ENCODE data around the gene SHLD2.
A peak's percentile ranks its signal among the peaks of the same experiment; 100 is the strongest.
"Not testable (repeated sequence)": the region's sequence is repeated elsewhere in the genome, so short reads cannot be mapped to it uniquely, and the experiment has no call there.

SHLD2 gene

DNA sequence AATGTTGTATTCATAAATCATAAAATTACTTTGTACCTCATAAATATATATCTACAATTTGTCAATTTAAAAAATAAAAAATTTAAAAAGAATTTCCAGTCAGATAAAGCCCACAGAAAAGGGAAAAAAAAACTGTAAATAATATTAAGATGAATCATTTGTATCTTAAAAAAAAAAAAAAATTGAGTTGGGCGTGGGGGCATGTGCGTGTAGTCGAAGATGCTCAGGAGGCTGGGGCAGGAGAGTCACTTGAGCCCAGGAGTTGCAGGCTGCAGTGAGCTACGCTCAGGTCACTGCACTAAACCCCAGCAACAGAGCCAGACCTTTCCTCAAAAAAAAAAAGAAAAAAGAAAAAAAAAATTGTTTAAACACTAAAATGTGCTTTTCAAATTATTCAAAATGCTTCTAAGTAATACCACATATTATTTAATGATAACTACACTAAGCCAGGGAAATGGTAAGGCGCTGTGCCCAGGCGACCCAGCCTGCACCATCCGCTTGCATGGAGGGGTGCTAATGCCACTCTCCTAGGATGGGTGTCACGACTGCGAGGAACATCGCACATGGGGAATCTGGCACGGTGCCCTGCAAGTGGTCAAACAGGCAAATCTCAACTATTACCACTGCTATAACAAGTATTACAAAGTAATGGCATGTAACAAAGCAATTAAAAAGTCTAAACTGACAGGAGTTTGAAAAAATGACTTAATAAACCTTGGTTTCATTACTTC is 15.7 kb upstream of the SHLD2 start:
- no peaks in the 10 kb centered on the region for H3K9me3 Mint-ChIP-seq
- no peak for DNase-seq (ENCODE audit: low spot score in 2 of 2)
- peak overlapping the region; percentile 37 for H3K27ac Mint-ChIP-seq
- peaks cover 30% of the 10 kb centered on the region for H3K4me1 Mint-ChIP-seq
- ATAC-seq: no peak
- peaks cover 51% of the 10 kb centered on the region for H3K36me3 Mint-ChIP-seq
- no peak overlapping the region for H3K4me3 Mint-ChIP-seq

DNA sequence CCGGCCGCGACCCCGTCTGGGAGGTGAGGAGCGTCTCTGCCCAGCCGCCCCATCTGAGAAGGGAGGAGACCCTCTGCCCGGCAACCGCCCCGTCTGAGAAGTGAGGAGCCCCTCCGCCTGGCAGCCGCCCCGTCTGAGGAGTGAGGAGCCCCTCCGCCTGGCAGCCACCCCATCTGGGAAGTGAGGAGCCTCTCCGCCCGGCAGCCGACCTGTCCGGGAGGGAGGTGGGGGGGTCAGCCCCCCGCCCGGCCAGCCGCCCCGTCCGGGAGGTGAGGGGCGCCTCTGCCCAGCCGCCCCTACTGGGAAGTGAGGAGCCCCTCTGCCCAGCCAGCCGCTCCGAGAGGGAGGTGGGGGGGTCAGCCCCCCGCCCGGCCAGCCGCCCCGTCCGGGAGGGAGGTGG is 14.4 kb upstream of the SHLD2 start:
- ATAC-seq; H3K27ac Mint-ChIP-seq; H3K4me3 Mint-ChIP-seq; H3K9me3 Mint-ChIP-seq; DNase-seq (ENCODE audit: low spot score in 2 of 2): not testable (repeated sequence)
- Mint-ChIP-seq H3K4me1 (peaks cover 40% of the 10 kb centered on the region), H3K36me3 (peaks cover 59% of the 10 kb centered on the region)

DNA sequence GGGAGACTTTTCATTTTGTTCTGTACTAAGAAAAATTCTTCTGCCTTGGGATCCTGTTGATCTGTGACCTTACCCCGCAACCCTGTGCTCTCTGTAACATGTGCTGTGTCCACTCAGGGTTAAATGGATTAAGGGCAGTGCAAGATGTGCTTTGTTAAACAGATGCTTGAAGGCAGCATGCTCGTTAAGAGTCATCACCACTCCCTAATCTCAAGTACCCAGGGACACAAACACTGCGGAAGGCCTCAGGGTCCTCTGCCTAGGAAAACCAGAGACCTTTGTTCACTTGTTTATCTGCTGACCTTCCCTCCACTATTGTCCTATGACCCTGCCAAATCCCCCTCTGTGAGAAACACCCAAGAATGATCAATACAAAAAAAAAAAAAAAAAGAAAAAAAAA is 13.4 kb upstream of the SHLD2 start:
- Mint-ChIP-seq H3K4me1 (peaks cover 49% of the 10 kb centered on the region), H3K36me3 (peaks cover 67% of the 10 kb centered on the region), H3K27ac (peak overlapping the region; percentile 99)
- ATAC-seq; H3K4me3 Mint-ChIP-seq; DNase-seq (ENCODE audit: low spot score in 2 of 2); H3K9me3 Mint-ChIP-seq: not testable (repeated sequence)

DNA sequence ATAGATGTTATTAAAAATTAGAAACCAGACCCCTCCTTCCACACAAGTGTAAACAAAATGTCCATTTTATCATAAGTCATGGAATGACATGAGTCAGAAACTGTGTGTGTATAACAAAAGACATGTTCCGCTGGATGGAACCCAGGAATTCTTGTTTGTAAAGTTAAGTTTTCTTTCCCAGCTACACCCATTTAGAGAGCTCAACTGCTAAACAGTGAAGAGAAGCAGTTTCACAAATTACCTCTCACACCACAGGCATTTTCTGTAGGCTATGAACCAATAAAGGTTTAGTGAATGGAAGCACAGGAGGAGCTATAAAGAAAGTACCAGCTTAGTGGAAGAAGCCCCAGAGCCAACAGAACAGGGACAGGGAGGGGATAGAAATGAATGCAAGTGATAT is 12.8 kb upstream of the SHLD2 start:
- peak overlapping the region; percentile 99 for H3K27ac Mint-ChIP-seq
- peaks cover 69% of the 10 kb centered on the region for H3K36me3 Mint-ChIP-seq
- not testable (repeated sequence) for DNase-seq (ENCODE audit: low spot score in 2 of 2); H3K9me3 Mint-ChIP-seq; ATAC-seq
- peaks cover 55% of the 10 kb centered on the region for H3K4me1 Mint-ChIP-seq
- peak overlapping the region; percentile 63 for H3K4me3 Mint-ChIP-seq

DNA sequence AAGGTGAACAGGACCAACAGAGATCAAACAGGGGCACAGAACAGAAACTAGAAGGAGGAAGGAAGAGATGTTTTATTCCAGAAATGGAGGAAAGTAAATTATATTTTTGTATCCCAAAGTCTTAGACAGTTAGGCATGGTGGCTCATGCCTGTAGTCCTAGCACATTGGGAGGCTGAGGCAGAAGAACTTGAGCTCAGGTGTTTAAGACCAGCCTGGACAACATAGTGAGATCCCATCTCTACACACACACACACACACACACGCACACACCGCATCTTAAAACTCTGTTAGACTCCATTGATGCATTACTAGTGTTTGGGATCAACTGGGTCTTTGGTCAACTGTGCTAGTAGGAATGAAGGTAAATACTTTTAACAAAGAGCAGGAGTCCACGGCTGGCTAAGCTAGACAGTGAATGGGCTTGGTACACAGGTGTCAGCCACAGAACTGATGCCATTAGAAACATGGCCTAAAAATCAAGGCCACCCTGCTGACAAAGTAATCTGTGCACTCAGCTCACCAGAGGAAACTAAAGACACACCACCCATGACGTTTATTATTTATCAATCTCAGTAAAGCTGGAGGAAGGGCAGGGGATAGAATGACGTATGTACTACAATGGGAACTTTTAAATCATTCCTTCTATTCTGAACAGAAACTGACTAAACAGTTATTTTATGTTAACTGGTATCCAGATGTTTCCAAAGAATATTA is 11.3 kb upstream of the SHLD2 start:
- H3K4me1 Mint-ChIP-seq: peaks cover 55% of the 10 kb centered on the region
- ATAC-seq: peak; percentile 77
- peak overlapping the region; percentile 63 for H3K4me3 Mint-ChIP-seq
- peaks cover 76% of the 10 kb centered on the region for H3K36me3 Mint-ChIP-seq
- DNase-seq (ENCODE audit: low spot score in 2 of 2); H3K9me3 Mint-ChIP-seq: not testable (repeated sequence)
- peak overlapping the region; percentile 99 for H3K27ac Mint-ChIP-seq

DNA sequence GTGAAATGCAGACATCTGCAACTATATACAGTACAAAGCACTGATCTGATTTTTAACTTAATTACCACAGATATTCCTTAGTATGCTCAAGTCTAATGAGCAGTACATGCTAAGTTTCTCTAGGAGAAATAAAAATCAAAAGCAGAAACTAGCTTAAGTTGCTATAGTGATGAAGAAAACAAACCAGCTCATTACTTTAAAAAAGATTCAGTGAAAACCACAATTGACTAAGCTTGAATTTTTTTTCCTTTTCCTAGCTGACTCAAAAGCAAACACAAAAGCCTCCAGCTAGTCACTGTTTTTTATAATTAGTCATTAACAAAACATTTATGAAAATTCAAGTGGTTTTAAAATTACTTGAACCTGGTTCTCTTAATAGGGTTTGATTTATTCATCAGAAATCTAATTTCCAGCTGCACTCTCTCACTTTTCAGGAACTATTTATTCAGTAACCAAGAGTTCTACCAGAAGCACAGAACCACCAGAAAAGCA is 10.7 kb upstream of the SHLD2 start:
- Mint-ChIP-seq H3K4me3 (peak overlapping the region; percentile 63), H3K36me3 (peaks cover 76% of the 10 kb centered on the region), H3K4me1 (peaks cover 60% of the 10 kb centered on the region), H3K27ac (peak overlapping the region; percentile 99)
- DNase-seq (ENCODE audit: low spot score in 2 of 2); H3K9me3 Mint-ChIP-seq: not testable (repeated sequence)
- peak; percentile 92 for ATAC-seq

DNA sequence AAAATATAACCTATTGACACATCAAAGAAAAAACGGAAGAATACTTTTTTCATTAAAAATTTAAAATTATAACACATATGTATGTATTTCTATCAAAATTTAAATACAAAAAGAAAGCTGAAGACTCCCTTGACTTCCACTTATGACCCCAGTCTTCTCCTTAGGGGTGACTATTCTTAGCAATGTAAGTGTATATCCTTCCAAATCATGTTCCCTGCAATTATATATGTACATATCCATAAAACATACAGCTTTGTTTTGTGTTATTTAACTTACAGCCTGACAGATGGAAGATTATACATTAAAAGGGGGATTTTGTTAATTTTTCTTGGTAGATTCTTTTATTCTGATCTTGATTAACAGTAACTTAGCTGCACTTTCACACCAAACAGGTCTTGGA is 9.5 kb upstream of the SHLD2 start:
- peaks cover 72% of the 10 kb centered on the region for H3K4me1 Mint-ChIP-seq
- H3K36me3 Mint-ChIP-seq: peaks cover 80% of the 10 kb centered on the region
- no peaks in the 10 kb centered on the region for H3K9me3 Mint-ChIP-seq
- H3K4me3 Mint-ChIP-seq: no peak overlapping the region
- no peak overlapping the region for H3K27ac Mint-ChIP-seq
- no peak for DNase-seq (ENCODE audit: low spot score in 2 of 2)
- ATAC-seq: no peak

DNA sequence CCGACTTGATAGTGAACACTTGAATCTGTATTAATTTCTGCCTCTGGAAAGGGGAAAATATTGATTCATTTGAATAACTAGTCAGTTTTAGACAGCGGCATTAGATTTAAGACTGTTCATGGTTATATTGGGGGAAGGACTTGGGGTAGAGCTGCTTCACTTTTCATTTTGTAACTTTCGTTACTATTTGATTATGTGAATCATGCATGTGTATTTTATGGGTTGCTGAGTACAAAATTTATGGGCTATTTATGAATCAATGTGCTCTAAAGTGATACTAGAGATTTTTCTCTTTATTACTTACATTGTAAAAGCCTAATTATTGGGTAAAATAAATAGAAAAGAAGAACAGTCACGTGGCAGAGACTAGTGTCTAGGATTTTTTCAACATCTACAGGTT is 5.3 kb upstream of the SHLD2 start:
- Mint-ChIP-seq H3K4me1 (peaks cover 67% of the 10 kb centered on the region), H3K36me3 (peaks cover 85% of the 10 kb centered on the region), H3K9me3 (no peaks in the 10 kb centered on the region), H3K4me3 (peak overlapping the region; percentile 7), H3K27ac (no peak overlapping the region)
- DNase-seq (ENCODE audit: low spot score in 2 of 2): no peak
- ATAC-seq: no peak

DNA sequence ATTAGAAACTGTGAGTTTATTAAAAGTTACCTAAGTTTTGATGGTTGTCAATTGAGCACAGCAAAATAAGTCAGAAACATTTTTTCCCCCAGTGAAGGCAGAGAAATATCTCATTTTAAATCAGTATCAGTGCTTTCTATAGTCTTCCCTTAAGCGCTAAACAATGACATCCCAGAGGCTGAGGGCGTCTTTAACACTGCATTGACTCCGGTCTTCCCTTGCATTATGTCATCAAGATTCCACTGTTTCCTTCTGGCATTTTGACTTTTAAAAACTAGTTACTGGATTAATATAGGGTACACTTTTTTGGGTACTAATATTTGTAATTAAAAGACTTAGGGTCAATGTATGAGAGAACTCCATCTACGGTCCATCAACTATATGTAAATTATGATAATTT is 4.2 kb upstream of the SHLD2 start:
- ATAC-seq (no peak), DNase-seq (ENCODE audit: low spot score in 2 of 2) (no peak)
- no peaks in the 10 kb centered on the region for H3K9me3 Mint-ChIP-seq
- peaks cover 87% of the 10 kb centered on the region for H3K36me3 Mint-ChIP-seq
- H3K4me3 Mint-ChIP-seq: peak overlapping the region; percentile 91
- H3K4me1 Mint-ChIP-seq: peaks cover 61% of the 10 kb centered on the region
- H3K27ac Mint-ChIP-seq: no peak overlapping the region

DNA sequence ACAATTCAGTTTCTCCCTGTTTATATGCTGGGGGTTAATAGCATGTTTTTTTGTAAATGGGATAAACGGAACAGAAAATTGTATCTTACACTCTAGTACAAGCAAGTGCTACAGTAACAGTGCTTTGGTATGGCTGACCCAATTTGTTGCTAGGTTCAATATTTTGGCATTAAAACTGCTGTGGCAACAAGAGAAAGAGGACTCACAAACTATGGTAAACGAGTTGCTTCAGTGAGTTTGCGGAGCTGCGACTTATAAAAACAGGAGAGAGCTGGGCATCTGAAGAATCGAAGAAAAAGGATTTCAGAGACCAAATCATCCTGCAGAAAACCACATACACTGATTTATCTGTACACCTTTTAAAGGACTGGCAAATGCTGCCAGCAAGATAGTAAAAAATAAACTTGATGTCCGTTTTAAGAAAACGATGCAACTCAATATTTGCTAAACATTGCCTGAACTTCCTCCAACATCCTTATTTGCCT is 2.6 kb upstream of the SHLD2 start:
- Mint-ChIP-seq H3K27ac (peak overlapping the region; percentile 95), H3K4me3 (peak overlapping the region; percentile 91), H3K9me3 (no peaks in the 10 kb centered on the region), H3K4me1 (peaks cover 45% of the 10 kb centered on the region), H3K36me3 (peaks cover 82% of the 10 kb centered on the region)
- no peak for DNase-seq (ENCODE audit: low spot score in 2 of 2)
- ATAC-seq: no peak

DNA sequence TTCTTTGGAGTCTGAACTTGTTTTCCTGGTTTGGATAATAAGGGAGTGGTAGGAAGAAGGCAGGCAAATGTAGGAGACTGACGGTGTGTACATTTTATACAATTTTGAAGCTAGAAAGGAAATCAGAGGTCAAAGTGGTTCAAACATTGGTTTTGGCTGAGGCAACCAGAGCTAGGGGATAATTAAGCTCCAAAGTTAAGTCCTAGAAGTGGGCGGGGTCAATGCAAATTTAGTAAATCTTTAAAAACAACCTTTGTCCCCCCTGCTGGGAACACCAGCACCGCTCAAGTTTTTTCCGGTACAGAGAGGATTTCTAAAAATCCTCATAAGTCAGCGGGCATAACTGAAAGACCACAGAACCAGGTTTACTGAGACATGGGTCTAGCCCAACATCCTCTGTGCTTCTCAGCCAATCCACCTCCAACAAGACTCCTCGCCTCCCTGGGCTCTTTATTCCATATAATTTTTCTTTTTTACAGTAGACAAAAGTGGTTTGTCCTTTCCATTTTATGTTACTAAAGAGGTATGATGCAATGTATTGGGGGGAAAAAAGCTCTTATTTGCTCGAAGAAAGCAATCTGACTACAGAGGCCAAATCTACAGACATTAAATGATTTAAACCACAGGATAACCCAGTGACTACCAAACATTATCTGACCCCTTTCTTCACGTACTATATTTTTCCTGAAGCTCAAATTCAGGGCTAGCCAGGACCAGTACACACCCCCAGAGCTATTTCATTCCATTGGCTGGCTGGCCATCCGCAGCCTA is 2.0 kb upstream of the SHLD2 start:
- peak in 1 of 2 donors; percentile 61 for DNase-seq (ENCODE audit: low spot score in 2 of 2)
- Mint-ChIP-seq H3K36me3 (peaks cover 82% of the 10 kb centered on the region), H3K9me3 (no peaks in the 10 kb centered on the region), H3K4me3 (peak overlapping the region; percentile 91), H3K4me1 (peaks cover 41% of the 10 kb centered on the region), H3K27ac (peak overlapping the region; percentile 95)
- no peak for ATAC-seq

DNA sequence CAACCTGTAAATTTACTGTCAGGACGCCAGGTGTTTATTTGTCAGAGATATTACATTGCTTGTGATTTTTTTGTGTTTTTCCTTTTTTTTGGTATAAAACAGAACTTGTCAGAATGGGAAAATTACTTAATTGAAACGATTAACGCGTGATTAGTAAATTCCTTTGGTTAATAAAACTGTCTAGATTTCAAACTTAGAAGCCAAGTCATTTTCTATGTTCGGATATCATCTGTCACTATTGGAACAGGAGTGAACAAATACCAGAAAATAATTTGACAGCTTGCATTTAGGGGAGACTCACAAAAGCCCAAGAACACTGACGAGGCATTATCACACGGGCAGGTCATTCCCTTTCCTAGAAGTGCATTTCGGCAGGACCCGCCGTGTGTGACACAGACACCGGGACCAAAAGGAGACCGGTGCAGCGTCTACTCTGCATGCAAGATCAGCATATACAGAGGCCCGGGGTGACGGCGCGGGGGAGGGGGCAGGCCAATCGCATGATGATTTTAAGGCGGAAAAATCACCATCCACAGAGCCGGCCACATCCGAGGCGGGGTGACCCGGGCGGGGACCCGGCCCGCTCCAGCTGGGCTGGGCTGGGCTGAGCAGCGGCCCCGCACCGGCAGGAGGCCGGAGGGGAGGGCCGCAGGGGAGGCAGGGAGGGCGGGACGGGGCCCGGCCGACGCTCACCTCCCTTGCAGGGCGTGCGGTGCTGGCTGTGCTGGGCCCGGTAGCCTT is 1.2 kb upstream of the SHLD2 start:
- H3K36me3 Mint-ChIP-seq: peaks cover 82% of the 10 kb centered on the region
- H3K4me3 Mint-ChIP-seq: peak overlapping the region; percentile 91
- peak; percentile 49 to 88 for DNase-seq (ENCODE audit: low spot score in 2 of 2)

DNA sequence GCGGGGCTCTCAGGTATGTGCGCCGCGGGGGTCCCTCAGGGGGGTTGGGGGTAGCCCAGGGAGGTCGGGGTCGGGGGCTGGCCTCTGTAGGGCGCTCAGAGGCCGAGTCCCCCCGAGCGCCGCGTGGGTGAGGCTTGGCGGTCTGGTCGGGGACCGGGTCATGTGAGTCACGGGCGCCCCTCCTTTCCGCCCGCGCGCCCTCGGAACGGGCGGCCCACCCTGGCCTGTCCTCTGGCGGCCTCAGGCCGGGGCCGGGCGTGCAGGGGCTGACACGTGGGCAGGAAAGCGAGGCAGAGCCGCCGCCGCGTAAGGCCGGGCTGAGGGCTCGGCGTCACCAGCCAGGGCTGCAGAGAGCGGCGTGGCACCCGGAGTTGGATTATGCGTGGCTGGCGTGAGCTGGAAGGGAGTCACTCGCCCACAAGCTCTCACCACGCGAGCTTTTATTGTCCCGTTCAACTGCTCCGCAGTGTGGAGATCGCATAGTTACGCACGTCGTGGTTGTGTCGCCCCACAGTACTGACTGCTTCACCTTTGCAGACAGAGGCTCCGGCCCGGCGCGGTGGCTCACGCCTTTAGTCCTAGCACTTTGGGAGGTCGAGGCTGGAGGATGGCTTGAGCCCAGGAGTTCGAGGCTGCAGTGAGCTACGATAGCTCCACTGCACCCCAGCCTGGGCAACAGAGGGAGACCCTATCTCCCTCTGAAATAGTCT is 385 bp downstream of the SHLD2 start:
- Mint-ChIP-seq H3K36me3 (peaks cover 82% of the 10 kb centered on the region), H3K4me3 (peak overlapping the region; percentile 91), H3K9me3 (no peaks in the 10 kb centered on the region), H3K27ac (peak overlapping the region; percentile 85), H3K4me1 (peaks cover 25% of the 10 kb centered on the region)
- DNase-seq (ENCODE audit: low spot score in 2 of 2) (peak; percentile 78 to 91), ATAC-seq (peak; percentile 81)

More for the DNA sequence above, 1.2 kb upstream of the SHLD2 start:
- H3K9me3 Mint-ChIP-seq: no peaks in the 10 kb centered on the region
- ATAC-seq: peak; percentile 49
- peaks cover 41% of the 10 kb centered on the region for H3K4me1 Mint-ChIP-seq
- peak overlapping the region; percentile 95 for H3K27ac Mint-ChIP-seq

DNA sequence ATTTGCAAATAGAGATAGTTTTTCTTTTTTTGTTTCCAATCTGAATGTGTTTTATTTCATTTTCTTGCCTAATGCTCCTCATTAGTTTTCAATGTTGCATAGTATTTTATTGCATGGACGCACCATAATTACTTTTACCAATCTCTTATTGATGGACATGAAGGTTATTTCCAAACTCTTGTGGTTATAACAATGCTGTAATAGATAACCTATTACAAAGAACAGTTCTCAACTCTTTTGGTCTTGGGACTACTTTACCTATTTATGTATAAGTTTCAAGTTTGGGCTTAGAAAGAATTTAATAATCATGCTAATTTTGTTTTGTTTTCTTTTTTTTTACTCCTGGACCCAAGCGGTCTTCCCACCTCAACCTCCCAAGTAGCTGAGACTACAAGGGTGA is 7.0 kb downstream of the SHLD2 start:
- no peaks in the 10 kb centered on the region for H3K4me1 Mint-ChIP-seq

More for the DNA sequence above, 7.0 kb downstream of the SHLD2 start:
- DNase-seq (ENCODE audit: low spot score in 2 of 2) (no peak), ATAC-seq (no peak)
- Mint-ChIP-seq H3K36me3 (peaks cover 99% of the 10 kb centered on the region), H3K4me3 (no peak overlapping the region), H3K9me3 (no peaks in the 10 kb centered on the region), H3K27ac (no peak overlapping the region)
